GM23338 (cell line): Measurements from ENCODE around the gene PLCD3. TPM values are rescaled to one million over a fixed set of nuclear protein-coding genes. Genes with fewer than 3 reads are reported as not detected.

Experiments used
- ATAC-seq: fragments of 200-7000 bp; cut with Tn5 transposase; 3 replicates; pipeline ENCODE4 v1.9.1; 2020
- DNase-seq: peaks from one replicate; pipeline ENCODE4 v3.0.0-alpha.2; 2015; ENCODE audit warnings: low spot score
- H2AFZ ChIP-seq: fragments of 200-600 bp; sonication (generic); 2 replicates; pipeline ENCODE4 v1.8.0; 2016; ENCODE audit warnings: antibody characterized with exemption, mild to moderate bottlenecking, moderate library complexity
- H3F3A ChIP-seq: fragments of 200-600 bp; sonication (generic); replicated peaks from 2 replicates; pipeline ENCODE4 v1.8.0; 2017; ENCODE audit warnings: antibody characterized with exemption, mixed run types, low read depth
- H3K27ac ChIP-seq: fragments of 200-600 bp; sonication (generic); 2 replicates; pipeline ENCODE4 v1.6.1; 2016; ENCODE audit warnings: low read depth
- H3K27me3 ChIP-seq: fragments of 200-600 bp; sonication (generic); 2 replicates; pipeline ENCODE4 v1.8.0; 2016; ENCODE audit warnings: mild to moderate bottlenecking, mixed run types, moderate library complexity; ENCODE audit not compliant: insufficient read depth
- H3K36me3 ChIP-seq: fragments of 200-600 bp; sonication (generic); 2 replicates; pipeline ENCODE4 v1.8.0; 2016; ENCODE audit warnings: mild to moderate bottlenecking; ENCODE audit not compliant: insufficient read depth
- H3K4me1 ChIP-seq: fragments of 200-600 bp; sonication (generic); 2 replicates; pipeline ENCODE4 v1.8.0; 2016; ENCODE audit warnings: mild to moderate bottlenecking, moderate library complexity; ENCODE audit not compliant: insufficient read depth
- H3K4me2 ChIP-seq: fragments of 200-600 bp; sonication (generic); 2 replicates; pipeline ENCODE4 v1.7.1; 2017; ENCODE audit warnings: mixed run types
- H3K4me3 ChIP-seq: fragments of 200-600 bp; sonication (generic); 2 replicates; pipeline ENCODE4 v1.6.1; 2016; ENCODE audit warnings: mixed run types
- H3K79me2 ChIP-seq: fragments of 200-600 bp; sonication (generic); replicated peaks from 2 replicates; pipeline ENCODE4 v1.8.0; 2017; ENCODE audit warnings: mild to moderate bottlenecking; ENCODE audit not compliant: insufficient read depth
- H3K9me2 ChIP-seq: fragments of 200-600 bp; sonication (generic); 2 replicates; pipeline ENCODE4 v1.8.0; 2017; ENCODE audit not compliant: insufficient read depth
- H4K20me1 ChIP-seq: fragments of 200-600 bp; sonication (generic); replicated peaks from 2 replicates; pipeline ENCODE4 v1.8.0; 2017; ENCODE audit warnings: mild to moderate bottlenecking; ENCODE audit not compliant: insufficient read depth
- H3K27ac Mint-ChIP-seq: 2 replicates; pipeline ENCODE4 v1.8.0; 2020; ENCODE audit warnings: inconsistent platforms, mild to moderate bottlenecking, moderate library complexity, mixed read lengths
- H3K27me3 Mint-ChIP-seq: 3 replicates; pipeline ENCODE4 v1.8.0; 2022; ENCODE audit warnings: low read depth, mild to moderate bottlenecking, moderate library complexity, mixed read lengths, inconsistent platforms; ENCODE audit not compliant: insufficient read depth, poor library complexity
- H3K36me3 Mint-ChIP-seq: 3 replicates; pipeline ENCODE4 v1.8.0; 2021; ENCODE audit warnings: low read depth, mild to moderate bottlenecking, inconsistent platforms, moderate library complexity, mixed read lengths
- H3K4me1 Mint-ChIP-seq: 3 replicates; pipeline ENCODE4 v1.8.0; 2020; ENCODE audit warnings: mild to moderate bottlenecking, inconsistent platforms, mixed read lengths
- H3K4me3 Mint-ChIP-seq: 3 replicates; pipeline ENCODE4 v1.8.0; 2021; ENCODE audit warnings: moderate library complexity, mild to moderate bottlenecking, inconsistent platforms, mixed read lengths
- H3K9me3 Mint-ChIP-seq: 3 replicates; pipeline ENCODE4 v1.8.0; 2020; ENCODE audit warnings: moderate library complexity, mild to moderate bottlenecking, inconsistent platforms, mixed read lengths
- CREB1 ChIP-seq: fragments of 250-450 bp; sonication (Bioruptor Pico); IDR thresholded peaks from 2 replicates; pipeline ENCODE4 v1.5.0; 2020; ENCODE audit warnings: low read depth, mild to moderate bottlenecking, moderate library complexity
- EZH2 ChIP-seq: fragments of 200-600 bp; sonication (generic); IDR thresholded peaks from one replicate; pipeline ENCODE4 v1.8.0; 2017; ENCODE audit warnings: antibody characterized with exemption, mild to moderate bottlenecking, low read depth; ENCODE audit not compliant: unreplicated experiment
- EZH2phosphoT487 ChIP-seq: fragments of 200-600 bp; sonication (generic); IDR thresholded peaks from one replicate; pipeline ENCODE4 v1.8.1; 2018; ENCODE audit warnings: antibody characterized with exemption; ENCODE audit not compliant: unreplicated experiment
- JUNB ChIP-seq: IDR thresholded peaks from one replicate; pipeline ENCODE4 v1.6.1; 2016; ENCODE audit warnings: antibody characterized with exemption; ENCODE audit not compliant: unreplicated experiment
- NANOG ChIP-seq: IDR thresholded peaks from 2 replicates; pipeline ENCODE4 v1.6.1; 2016; ENCODE audit warnings: antibody characterized with exemption, borderline replicate concordance
- POLR2AphosphoS5 ChIP-seq: IDR thresholded peaks from 2 replicates; pipeline ENCODE4 v1.6.1; 2016; ENCODE audit warnings: antibody characterized with exemption, low read depth
- STAT1 ChIP-seq: IDR thresholded peaks from one replicate; pipeline ENCODE4 v1.6.1; 2016; ENCODE audit warnings: antibody characterized with exemption; ENCODE audit not compliant: unreplicated experiment
- ZNF114 ChIP-seq: fragments of 250-450 bp; sonication (Bioruptor Pico); IDR thresholded peaks from 2 replicates; pipeline ENCODE4 v1.5.0; 2020; ENCODE audit warnings: mild to moderate bottlenecking, moderate library complexity
- ZNF331 ChIP-seq: fragments of 250-450 bp; sonication (Bioruptor Pico); IDR thresholded peaks from 2 replicates; pipeline ENCODE4 v1.5.0; 2020; ENCODE audit warnings: low read depth, mild to moderate bottlenecking, moderate library complexity
- polyA plus RNA-seq: library from polyadenylated mRNA; unstranded; fragments of >200 nt; fragmentation: Nextera tagmentation; extraction: Ambion mirVana; gene quantifications from 2 replicates; pipeline ENCODE4 v1.2.1, GENCODE V29; 2016
- total RNA-seq: library from RNA; depleted of rRNA; stranded (reverse); fragments of >200 nt; shearing (Covaris generic); gene quantifications from 2 replicates; pipeline ENCODE4 v1.2.3, GENCODE V29; 2014
- TF ChIP-seq, protein P1 (sequence below): IDR thresholded peaks from 2 replicates; pipeline ENCODE4 v1.6.1; 2016; ENCODE audit warnings: antibody characterized with exemption
- TF ChIP-seq, protein P2 (sequence below): fragments of 250-450 bp; sonication (Bioruptor Pico); IDR thresholded peaks from 2 replicates; pipeline ENCODE4 v1.5.0; 2020; ENCODE audit warnings: mild to moderate bottlenecking, moderate library complexity
- TF ChIP-seq, protein P3 (sequence below): IDR thresholded peaks from one replicate; pipeline ENCODE4 v1.6.1; 2018; ENCODE audit warnings: antibody characterized with exemption; ENCODE audit not compliant: unreplicated experiment

PLCD3 gene
- total and polyA plus RNA-seq, 2 experiments from 2014 or later = 3.0 to 32.1 TPM

DNA sequence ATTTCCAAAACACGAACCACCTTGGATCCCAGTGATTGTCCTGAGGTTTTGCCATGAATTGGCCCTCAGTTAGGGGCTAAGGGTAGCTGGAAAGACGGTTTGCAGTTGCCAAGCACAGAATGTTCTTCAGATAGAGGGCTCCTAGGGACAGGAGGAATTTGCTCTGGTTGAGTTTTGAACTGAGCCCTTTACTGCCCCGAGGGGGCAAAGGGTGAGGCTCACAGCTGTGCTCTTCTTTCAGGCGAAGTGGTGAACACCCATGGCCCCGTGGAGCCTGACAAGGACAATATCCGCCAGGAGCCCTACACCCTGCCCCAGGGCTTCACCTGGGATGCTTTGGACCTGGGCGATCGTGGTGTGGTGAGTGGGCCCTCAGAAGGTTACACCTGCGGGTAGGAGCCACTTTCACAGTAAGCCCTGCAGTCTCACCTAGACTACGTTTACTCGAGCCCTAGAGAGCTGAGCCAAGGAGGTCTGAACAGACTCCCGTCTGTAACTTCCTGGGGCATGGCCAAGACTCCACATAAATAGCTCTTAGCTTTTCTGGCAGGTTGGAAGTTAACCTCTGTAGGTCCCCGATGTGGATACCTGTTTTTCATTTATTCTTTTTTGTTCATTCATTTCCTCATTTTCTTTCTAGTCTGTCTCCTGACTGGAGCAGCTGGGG lies 38.7 kb downstream of the PLCD3 start (continued):
- TF ChIP-seq, protein P1, sequence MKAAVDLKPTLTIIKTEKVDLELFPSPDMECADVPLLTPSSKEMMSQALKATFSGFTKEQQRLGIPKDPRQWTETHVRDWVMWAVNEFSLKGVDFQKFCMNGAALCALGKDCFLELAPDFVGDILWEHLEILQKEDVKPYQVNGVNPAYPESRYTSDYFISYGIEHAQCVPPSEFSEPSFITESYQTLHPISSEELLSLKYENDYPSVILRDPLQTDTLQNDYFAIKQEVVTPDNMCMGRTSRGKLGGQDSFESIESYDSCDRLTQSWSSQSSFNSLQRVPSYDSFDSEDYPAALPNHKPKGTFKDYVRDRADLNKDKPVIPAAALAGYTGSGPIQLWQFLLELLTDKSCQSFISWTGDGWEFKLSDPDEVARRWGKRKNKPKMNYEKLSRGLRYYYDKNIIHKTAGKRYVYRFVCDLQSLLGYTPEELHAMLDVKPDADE = no peak
- TF ChIP-seq ZNF331 (CRISPR knock-in tag) (no peak), POLR2AphosphoS5 (no peak), NANOG (no peak), EZH2phosphoT487 (no peak), EZH2 (no peak), STAT1 (no peak), JUNB (no peak)

DNA sequence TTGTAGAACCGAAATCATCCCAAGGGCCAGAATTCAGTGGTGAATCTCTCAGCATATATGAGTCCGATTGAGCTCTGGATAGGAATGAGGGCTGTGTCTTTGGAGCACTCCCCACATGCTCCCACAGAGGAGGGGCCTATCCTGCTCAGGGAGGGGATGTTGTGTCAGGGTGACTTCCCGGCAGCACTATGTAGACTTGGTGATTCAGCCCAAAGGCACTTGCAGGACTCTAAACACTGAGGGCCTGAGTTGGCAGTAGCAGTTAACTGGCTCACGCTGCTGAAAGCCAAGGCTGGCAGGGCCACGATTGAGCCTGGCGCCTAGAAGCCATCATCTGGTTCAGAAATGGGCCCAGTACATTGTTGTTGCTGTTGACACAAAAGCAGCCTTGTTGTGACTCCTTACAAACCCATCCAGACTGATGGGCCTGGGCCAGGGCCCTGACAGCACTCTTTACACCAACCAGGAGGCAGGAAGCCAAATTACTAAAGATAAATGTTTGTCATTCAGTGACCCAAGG lies 39.3 kb downstream of the PLCD3 start:
- Mint-ChIP-seq H3K27ac (no peak overlapping the region; the same call in 1 of the 2 replicates), H3K27me3 (peaks cover 3% of the 10 kb centered on the region), H3K36me3 (peaks cover 80% of the 10 kb centered on the region), H3K9me3 (no peaks in the 10 kb centered on the region), H3K4me3 (no peak overlapping the region), H3K4me1 (peaks cover 8% of the 10 kb centered on the region)
- 0 out of 2 replicates have a peak overlapping the region, but pooled peaks have one; percentile 9 for H3K27ac ChIP-seq
- DNase-seq = no peak
- no peaks in the 10 kb centered on the region for H3K9me2 ChIP-seq
- H4K20me1 ChIP-seq = peaks cover 25% of the 10 kb centered on the region; the same call in 1 of the 2 replicates
- H3K4me2 ChIP-seq = no peak overlapping the region
- no peaks in the 10 kb centered on the region for H3K27me3 ChIP-seq
- no peak overlapping the region for H3K4me3 ChIP-seq
- H3F3A ChIP-seq = peaks cover 9% of the 10 kb centered on the region; the same call in 1 of the 2 replicates
- H3K4me1 ChIP-seq = no peaks in the 10 kb centered on the region
- no peak for ATAC-seq
- H2AFZ ChIP-seq = no peak overlapping the region
- H3K36me3 ChIP-seq = peaks cover 44% of the 10 kb centered on the region
- no peaks in the 10 kb centered on the region for H3K79me2 ChIP-seq
- TF ChIP-seq JUNB = no peak
- TF ChIP-seq STAT1 = no peak
- TF ChIP-seq ZNF331 (CRISPR knock-in tag) = no peak
- no peak for TF ChIP-seq EZH2phosphoT487
- TF ChIP-seq POLR2AphosphoS5 = no peak
- TF ChIP-seq EZH2 = no peak
- no peak for TF ChIP-seq ZNF114 (CRISPR knock-in tag)
- TF ChIP-seq, protein P2, sequence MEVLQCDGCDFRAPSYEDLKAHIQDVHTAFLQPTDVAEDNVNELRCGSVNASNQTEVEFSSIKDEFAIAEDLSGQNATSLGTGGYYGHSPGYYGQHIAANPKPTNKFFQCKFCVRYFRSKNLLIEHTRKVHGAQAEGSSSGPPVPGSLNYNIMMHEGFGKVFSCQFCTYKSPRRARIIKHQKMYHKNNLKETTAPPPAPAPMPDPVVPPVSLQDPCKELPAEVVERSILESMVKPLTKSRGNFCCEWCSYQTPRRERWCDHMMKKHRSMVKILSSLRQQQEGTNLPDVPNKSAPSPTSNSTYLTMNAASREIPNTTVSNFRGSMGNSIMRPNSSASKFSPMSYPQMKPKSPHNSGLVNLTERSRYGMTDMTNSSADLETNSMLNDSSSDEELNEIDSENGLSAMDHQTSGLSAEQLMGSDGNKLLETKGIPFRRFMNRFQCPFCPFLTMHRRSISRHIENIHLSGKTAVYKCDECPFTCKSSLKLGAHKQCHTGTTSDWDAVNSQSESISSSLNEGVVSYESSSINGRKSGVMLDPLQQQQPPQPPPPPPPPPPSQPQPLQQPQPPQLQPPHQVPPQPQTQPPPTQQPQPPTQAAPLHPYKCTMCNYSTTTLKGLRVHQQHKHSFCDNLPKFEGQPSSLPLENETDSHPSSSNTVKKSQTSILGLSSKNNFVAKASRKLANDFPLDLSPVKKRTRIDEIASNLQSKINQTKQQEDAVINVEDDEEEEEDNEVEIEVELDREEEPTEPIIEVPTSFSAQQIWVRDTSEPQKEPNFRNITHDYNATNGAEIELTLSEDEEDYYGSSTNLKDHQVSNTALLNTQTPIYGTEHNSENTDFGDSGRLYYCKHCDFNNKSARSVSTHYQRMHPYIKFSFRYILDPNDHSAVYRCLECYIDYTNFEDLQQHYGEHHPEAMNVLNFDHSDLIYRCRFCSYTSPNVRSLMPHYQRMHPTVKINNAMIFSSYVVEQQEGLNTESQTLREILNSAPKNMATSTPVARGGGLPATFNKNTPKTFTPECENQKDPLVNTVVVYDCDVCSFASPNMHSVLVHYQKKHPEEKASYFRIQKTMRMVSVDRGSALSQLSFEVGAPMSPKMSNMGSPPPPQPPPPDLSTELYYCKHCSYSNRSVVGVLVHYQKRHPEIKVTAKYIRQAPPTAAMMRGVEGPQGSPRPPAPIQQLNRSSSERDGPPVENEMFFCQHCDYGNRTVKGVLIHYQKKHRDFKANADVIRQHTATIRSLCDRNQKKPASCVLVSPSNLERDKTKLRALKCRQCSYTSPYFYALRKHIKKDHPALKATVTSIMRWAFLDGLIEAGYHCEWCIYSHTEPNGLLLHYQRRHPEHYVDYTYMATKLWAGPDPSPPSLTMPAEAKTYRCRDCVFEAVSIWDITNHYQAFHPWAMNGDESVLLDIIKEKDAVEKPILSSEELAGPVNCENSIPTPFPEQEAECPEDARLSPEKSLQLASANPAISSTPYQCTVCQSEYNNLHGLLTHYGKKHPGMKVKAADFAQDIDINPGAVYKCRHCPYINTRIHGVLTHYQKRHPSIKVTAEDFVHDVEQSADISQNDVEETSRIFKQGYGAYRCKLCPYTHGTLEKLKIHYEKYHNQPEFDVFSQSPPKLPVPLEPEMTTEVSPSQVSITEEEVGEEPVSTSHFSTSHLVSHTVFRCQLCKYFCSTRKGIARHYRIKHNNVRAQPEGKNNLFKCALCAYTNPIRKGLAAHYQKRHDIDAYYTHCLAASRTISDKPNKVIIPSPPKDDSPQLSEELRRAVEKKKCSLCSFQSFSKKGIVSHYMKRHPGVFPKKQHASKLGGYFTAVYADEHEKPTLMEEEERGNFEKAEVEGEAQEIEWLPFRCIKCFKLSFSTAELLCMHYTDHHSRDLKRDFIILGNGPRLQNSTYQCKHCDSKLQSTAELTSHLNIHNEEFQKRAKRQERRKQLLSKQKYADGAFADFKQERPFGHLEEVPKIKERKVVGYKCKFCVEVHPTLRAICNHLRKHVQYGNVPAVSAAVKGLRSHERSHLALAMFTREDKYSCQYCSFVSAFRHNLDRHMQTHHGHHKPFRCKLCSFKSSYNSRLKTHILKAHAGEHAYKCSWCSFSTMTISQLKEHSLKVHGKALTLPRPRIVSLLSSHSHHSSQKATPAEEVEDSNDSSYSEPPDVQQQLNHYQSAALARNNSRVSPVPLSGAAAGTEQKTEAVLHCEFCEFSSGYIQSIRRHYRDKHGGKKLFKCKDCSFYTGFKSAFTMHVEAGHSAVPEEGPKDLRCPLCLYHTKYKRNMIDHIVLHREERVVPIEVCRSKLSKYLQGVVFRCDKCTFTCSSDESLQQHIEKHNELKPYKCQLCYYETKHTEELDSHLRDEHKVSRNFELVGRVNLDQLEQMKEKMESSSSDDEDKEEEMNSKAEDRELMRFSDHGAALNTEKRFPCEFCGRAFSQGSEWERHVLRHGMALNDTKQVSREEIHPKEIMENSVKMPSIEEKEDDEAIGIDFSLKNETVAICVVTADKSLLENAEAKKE (CRISPR knock-in tag) = no peak
- no peak for TF ChIP-seq CREB1 (CRISPR knock-in tag)
- TF ChIP-seq NANOG = no peak
- TF ChIP-seq, protein P3, sequence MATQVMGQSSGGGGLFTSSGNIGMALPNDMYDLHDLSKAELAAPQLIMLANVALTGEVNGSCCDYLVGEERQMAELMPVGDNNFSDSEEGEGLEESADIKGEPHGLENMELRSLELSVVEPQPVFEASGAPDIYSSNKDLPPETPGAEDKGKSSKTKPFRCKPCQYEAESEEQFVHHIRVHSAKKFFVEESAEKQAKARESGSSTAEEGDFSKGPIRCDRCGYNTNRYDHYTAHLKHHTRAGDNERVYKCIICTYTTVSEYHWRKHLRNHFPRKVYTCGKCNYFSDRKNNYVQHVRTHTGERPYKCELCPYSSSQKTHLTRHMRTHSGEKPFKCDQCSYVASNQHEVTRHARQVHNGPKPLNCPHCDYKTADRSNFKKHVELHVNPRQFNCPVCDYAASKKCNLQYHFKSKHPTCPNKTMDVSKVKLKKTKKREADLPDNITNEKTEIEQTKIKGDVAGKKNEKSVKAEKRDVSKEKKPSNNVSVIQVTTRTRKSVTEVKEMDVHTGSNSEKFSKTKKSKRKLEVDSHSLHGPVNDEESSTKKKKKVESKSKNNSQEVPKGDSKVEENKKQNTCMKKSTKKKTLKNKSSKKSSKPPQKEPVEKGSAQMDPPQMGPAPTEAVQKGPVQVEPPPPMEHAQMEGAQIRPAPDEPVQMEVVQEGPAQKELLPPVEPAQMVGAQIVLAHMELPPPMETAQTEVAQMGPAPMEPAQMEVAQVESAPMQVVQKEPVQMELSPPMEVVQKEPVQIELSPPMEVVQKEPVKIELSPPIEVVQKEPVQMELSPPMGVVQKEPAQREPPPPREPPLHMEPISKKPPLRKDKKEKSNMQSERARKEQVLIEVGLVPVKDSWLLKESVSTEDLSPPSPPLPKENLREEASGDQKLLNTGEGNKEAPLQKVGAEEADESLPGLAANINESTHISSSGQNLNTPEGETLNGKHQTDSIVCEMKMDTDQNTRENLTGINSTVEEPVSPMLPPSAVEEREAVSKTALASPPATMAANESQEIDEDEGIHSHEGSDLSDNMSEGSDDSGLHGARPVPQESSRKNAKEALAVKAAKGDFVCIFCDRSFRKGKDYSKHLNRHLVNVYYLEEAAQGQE = no peak
